H9 (cell line): ENCODE results near the gene MRPS11. TPM values are rescaled to one million over a fixed set of nuclear protein-coding genes. Genes with fewer than 3 reads are reported as not detected.

Experiments used
- DNase-seq: peaks from one replicate; pipeline ENCODE4 v3.0.0-alpha.2; 2017
- H2AFZ ChIP-seq: one replicate; pipeline ENCODE4 v1.6.1; 2013; ENCODE audit warnings: mild to moderate bottlenecking, low read length, control low read depth, moderate library complexity
- H2AK5ac ChIP-seq: 2 replicates; pipeline ENCODE4 v1.6.1; 2013; ENCODE audit warnings: low read length, control low read depth, mixed read lengths; ENCODE audit not compliant: insufficient read length
- H2BK120ac ChIP-seq: one replicate; pipeline ENCODE4 v1.6.1; 2013; ENCODE audit warnings: low read depth, mild to moderate bottlenecking, low read length, control low read depth, inconsistent platforms; ENCODE audit not compliant: poor library complexity, severe bottlenecking
- H2BK12ac ChIP-seq: 2 replicates; pipeline ENCODE4 v1.6.1; 2013; ENCODE audit warnings: low read length, control low read depth, mixed read lengths, low read depth; ENCODE audit not compliant: insufficient read length
- H2BK15ac ChIP-seq: 2 replicates; pipeline ENCODE4 v1.6.1; 2013; ENCODE audit warnings: low read depth, low read length, control low read depth
- H2BK20ac ChIP-seq: one replicate; pipeline ENCODE4 v1.6.1; 2013; ENCODE audit warnings: low read depth, mild to moderate bottlenecking, low read length, control low read depth, inconsistent platforms; ENCODE audit not compliant: poor library complexity, severe bottlenecking
- H2BK5ac ChIP-seq: 2 replicates; pipeline ENCODE4 v1.6.1; 2013; ENCODE audit warnings: low read length, control low read depth, mixed read lengths; ENCODE audit not compliant: insufficient read length
- H3K14ac ChIP-seq: 2 replicates; pipeline ENCODE4 v1.6.1; 2013; ENCODE audit warnings: low read length, control low read depth; ENCODE audit not compliant: insufficient read depth
- H3K18ac ChIP-seq: 2 replicates; pipeline ENCODE4 v1.6.1; 2013; ENCODE audit warnings: low read depth, mild to moderate bottlenecking, mixed read lengths, low read length, control low read depth; ENCODE audit not compliant: insufficient read length
- H3K23ac ChIP-seq: 2 replicates; pipeline ENCODE4 v1.6.1; 2013; ENCODE audit warnings: low read length, control low read depth, mixed read lengths, low read depth; ENCODE audit not compliant: insufficient read length
- H3K23me2 ChIP-seq: 2 replicates; pipeline ENCODE4 v1.6.1; 2013; ENCODE audit warnings: low read depth, mild to moderate bottlenecking, mixed read lengths, low read length, control low read depth; ENCODE audit not compliant: insufficient read length, poor library complexity, severe bottlenecking
- H3K27ac ChIP-seq: 2 replicates; pipeline ENCODE4 v1.5.1; 2013; ENCODE audit warnings: low read length, control low read depth, mixed read lengths, low read depth; ENCODE audit not compliant: insufficient read length
- H3K27me3 ChIP-seq: 2 replicates; pipeline ENCODE4 v1.6.1; 2013; ENCODE audit warnings: low read length, control low read depth, inconsistent platforms; ENCODE audit not compliant: insufficient read depth
- H3K4ac ChIP-seq: 2 replicates; pipeline ENCODE4 v1.6.1; 2013; ENCODE audit warnings: low read depth, mild to moderate bottlenecking, control low read depth, inconsistent platforms, low read length, moderate library complexity
- H3K4me1 ChIP-seq: 2 replicates; pipeline ENCODE4 v1.6.1; 2013; ENCODE audit warnings: low read length, control low read depth, inconsistent platforms; ENCODE audit not compliant: insufficient read depth
- H3K4me2 ChIP-seq: 2 replicates; pipeline ENCODE4 v1.6.1; 2013; ENCODE audit warnings: low read length, control low read depth, mixed read lengths; ENCODE audit not compliant: insufficient read length, insufficient read depth
- H3K56ac ChIP-seq: 2 replicates; pipeline ENCODE4 v1.6.1; 2013; ENCODE audit warnings: low read depth, mild to moderate bottlenecking, mixed read lengths, low read length, control low read depth; ENCODE audit not compliant: insufficient read length
- H3K79me1 ChIP-seq: 2 replicates; pipeline ENCODE4 v1.6.1; 2013; ENCODE audit warnings: low read depth, mild to moderate bottlenecking, moderate library complexity, low read length, control low read depth, inconsistent platforms; ENCODE audit not compliant: insufficient read depth, poor library complexity, severe bottlenecking
- H3K79me2 ChIP-seq: 2 replicates; pipeline ENCODE4 v1.6.1; 2013; ENCODE audit warnings: low read length, control low read depth, inconsistent platforms; ENCODE audit not compliant: insufficient read depth
- H3K9ac ChIP-seq: 2 replicates; pipeline ENCODE4 v1.6.1; 2013; ENCODE audit warnings: low read length, control low read depth, mixed read lengths; ENCODE audit not compliant: insufficient read length; ENCODE audit errors: extremely low read depth
- H3K9me3 ChIP-seq: one replicate; pipeline ENCODE4 v1.6.1; 2013; ENCODE audit warnings: low read depth, low read length, inconsistent platforms; ENCODE audit not compliant: control insufficient read depth
- H3T11ph ChIP-seq: one replicate; pipeline ENCODE4 v1.6.1; 2013; ENCODE audit warnings: mild to moderate bottlenecking, low read length, control low read depth, inconsistent platforms
- H4K20me1 ChIP-seq: one replicate; pipeline ENCODE4 v1.6.1; 2013; ENCODE audit not compliant: control insufficient read depth, insufficient read length, insufficient read depth
- H4K5ac ChIP-seq: 2 replicates; pipeline ENCODE4 v1.6.1; 2013; ENCODE audit warnings: low read depth, mild to moderate bottlenecking, mixed read lengths, low read length, control low read depth; ENCODE audit not compliant: insufficient read length
- H4K8ac ChIP-seq: replicated peaks from 2 replicates; pipeline ENCODE4 v1.6.1; 2013; ENCODE audit warnings: low read length, control low read depth, mixed read lengths, low read depth; ENCODE audit not compliant: insufficient read length
- H4K91ac ChIP-seq: 2 replicates; pipeline ENCODE4 v1.6.1; 2013; ENCODE audit warnings: low read depth, mild to moderate bottlenecking, moderate library complexity, mixed read lengths, low read length, control low read depth; ENCODE audit not compliant: insufficient read length
- H3K27ac Mint-ChIP-seq, 3 experiments: 2 replicates in 2 of 3; 3 replicates in 1 of 3; pipeline ENCODE4 v1.8.0; 2020 to 2021; ENCODE audit warnings: mixed read lengths in 3 of 3, mild to moderate bottlenecking in 1 of 3, moderate library complexity in 1 of 3
- H3K27me3 Mint-ChIP-seq: 2 replicates; pipeline ENCODE4 v1.8.0; 2021; ENCODE audit warnings: low read depth, mild to moderate bottlenecking, moderate library complexity, mixed read lengths
- H3K36me3 Mint-ChIP-seq, 3 experiments: 2 replicates in 2 of 3; 3 replicates in 1 of 3; pipeline ENCODE4 v1.8.0; 2020 to 2021; ENCODE audit warnings: low read depth in 3 of 3, mixed read lengths in 3 of 3; ENCODE audit not compliant: insufficient read depth in 1 of 3
- H3K4me1 Mint-ChIP-seq, 2 experiments: 2 replicates each; pipeline ENCODE4 v1.8.0; 2020; ENCODE audit warnings: mixed read lengths in 2 of 2
- H3K4me3 Mint-ChIP-seq, 2 experiments: 2 replicates in 1 of 2; 3 replicates in 1 of 2; pipeline ENCODE4 v1.8.0; 2020 to 2021; ENCODE audit warnings: mild to moderate bottlenecking in 2 of 2, mixed read lengths in 2 of 2, moderate library complexity in 1 of 2
- H3K9me3 Mint-ChIP-seq, 2 experiments: 2 replicates in 1 of 2; 3 replicates in 1 of 2; pipeline ENCODE4 v1.8.0; 2020; ENCODE audit warnings: mild to moderate bottlenecking in 2 of 2, mixed read lengths in 2 of 2, moderate library complexity in 1 of 2
- WGBS: extraction: QIAGEN DNeasy Blood & Tissue Kit; methylation state at CpG from one replicate; pipeline ENCODE4 v1.1.7; 2013; ENCODE audit warnings: missing lambda C conversion rate, low lambda C conversion rate, mixed read lengths; ENCODE audit not compliant: insufficient read length; ENCODE audit errors: extremely low coverage; 5-methylcytosine and 5-hydroxymethylcytosine counted together
- total RNA-seq: library from RNA; stranded (reverse); gene quantifications from 2 replicates; pipeline ENCODE4 v1.2.1, GENCODE V29; 2021
- TF ChIP-seq, protein P1 (sequence below): fragments of 200-600 bp; sonication (generic); conservative IDR thresholded peaks from 3 replicates; pipeline ENCODE4 v1.8.0; 2021; ENCODE audit warnings: antibody characterized with exemption, mild to moderate bottlenecking

The MRPS11 gene
- total RNA-seq, 1 experiment from 2014 or later = 54.5 TPM

DNA sequence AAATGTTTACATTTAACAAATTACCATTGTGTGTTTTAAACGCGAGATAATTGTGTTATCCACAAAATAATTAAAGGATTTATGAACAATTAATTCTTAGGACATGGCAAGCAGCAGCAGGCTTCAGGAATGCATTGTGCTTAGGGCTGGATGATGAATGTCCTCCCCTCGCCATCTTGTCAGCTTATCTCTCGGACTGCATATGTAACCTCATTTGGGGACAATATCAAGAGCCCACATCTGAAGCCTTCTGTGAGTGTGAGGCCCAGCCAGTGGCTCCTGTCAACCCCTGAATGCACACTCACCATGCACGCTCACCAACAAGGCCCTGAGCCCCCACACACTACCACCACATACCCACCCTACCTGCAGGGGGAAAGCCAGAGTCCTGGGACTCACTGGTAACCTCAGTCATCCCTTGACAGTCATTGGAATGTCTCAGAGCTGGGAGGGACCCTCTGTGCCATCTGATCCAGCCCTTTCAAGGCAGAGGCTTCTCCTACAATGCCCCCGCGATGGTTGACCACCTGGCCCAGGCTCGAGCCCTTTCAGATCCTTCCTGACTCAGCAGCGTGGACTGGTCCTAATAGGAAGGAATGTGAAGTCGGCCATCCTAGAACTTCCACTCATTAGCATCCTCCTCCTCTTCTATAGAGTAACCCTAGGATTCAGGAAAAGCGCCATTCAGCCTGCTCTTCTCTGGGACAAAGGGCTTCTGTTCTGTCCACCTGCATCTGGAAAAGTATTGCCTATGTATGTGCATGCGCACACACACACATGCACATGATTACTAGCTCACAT is 38.5 kb upstream of the MRPS11 start:
- WGBS = no CpG with 5 or more reads among the region's 12 CpGs
- no peaks in the 10 kb centered on the region for H4K20me1 ChIP-seq
- no peak overlapping the region for H3K4ac ChIP-seq
- TF ChIP-seq, protein P1, sequence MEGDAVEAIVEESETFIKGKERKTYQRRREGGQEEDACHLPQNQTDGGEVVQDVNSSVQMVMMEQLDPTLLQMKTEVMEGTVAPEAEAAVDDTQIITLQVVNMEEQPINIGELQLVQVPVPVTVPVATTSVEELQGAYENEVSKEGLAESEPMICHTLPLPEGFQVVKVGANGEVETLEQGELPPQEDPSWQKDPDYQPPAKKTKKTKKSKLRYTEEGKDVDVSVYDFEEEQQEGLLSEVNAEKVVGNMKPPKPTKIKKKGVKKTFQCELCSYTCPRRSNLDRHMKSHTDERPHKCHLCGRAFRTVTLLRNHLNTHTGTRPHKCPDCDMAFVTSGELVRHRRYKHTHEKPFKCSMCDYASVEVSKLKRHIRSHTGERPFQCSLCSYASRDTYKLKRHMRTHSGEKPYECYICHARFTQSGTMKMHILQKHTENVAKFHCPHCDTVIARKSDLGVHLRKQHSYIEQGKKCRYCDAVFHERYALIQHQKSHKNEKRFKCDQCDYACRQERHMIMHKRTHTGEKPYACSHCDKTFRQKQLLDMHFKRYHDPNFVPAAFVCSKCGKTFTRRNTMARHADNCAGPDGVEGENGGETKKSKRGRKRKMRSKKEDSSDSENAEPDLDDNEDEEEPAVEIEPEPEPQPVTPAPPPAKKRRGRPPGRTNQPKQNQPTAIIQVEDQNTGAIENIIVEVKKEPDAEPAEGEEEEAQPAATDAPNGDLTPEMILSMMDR = no peak
- H2BK20ac ChIP-seq = no peak overlapping the region
- Mint-ChIP-seq H3K4me3 (no peak overlapping the region), H3K36me3 (no peaks in the 10 kb centered on the region), H3K9me3 (no peaks in the 10 kb centered on the region; a peak in 1 of 5 replicates), H3K4me1 (peaks cover 5 to 8% of the 10 kb centered on the region in 2 experiments), H3K27me3 (peaks cover 26% of the 10 kb centered on the region), H3K27ac (no peak overlapping the region)
- H3K23me2 ChIP-seq = no peaks in the 10 kb centered on the region
- no peak overlapping the region for H3K18ac ChIP-seq
- H3K4me1 ChIP-seq = no peaks in the 10 kb centered on the region
- H2AK5ac ChIP-seq = no peak overlapping the region
- no peak overlapping the region for H2BK15ac ChIP-seq
- no peak overlapping the region for H3K14ac ChIP-seq
- H2BK120ac ChIP-seq = no peak overlapping the region
- no peak overlapping the region for H3K4me2 ChIP-seq
- H3K79me2 ChIP-seq = no peaks in the 10 kb centered on the region
- H3K27ac ChIP-seq = no peak overlapping the region
- no peak overlapping the region for H2BK5ac ChIP-seq
- H3K27me3 ChIP-seq = no peaks in the 10 kb centered on the region
- no peak overlapping the region for H4K91ac ChIP-seq
- no peak overlapping the region for H4K8ac ChIP-seq
- H3K9ac ChIP-seq = no peak overlapping the region
- no peak overlapping the region for H3K56ac ChIP-seq
- DNase-seq = no peak
- no peaks in the 10 kb centered on the region for H3K79me1 ChIP-seq
- no peak overlapping the region for H3T11ph ChIP-seq
- H2AFZ ChIP-seq = no peak overlapping the region
- no peak overlapping the region for H3K23ac ChIP-seq
- no peak overlapping the region for H2BK12ac ChIP-seq
- H3K9me3 ChIP-seq = no peaks in the 10 kb centered on the region
- no peak overlapping the region for H4K5ac ChIP-seq
